ENCODE data around the gene EXOG.

DNA sequence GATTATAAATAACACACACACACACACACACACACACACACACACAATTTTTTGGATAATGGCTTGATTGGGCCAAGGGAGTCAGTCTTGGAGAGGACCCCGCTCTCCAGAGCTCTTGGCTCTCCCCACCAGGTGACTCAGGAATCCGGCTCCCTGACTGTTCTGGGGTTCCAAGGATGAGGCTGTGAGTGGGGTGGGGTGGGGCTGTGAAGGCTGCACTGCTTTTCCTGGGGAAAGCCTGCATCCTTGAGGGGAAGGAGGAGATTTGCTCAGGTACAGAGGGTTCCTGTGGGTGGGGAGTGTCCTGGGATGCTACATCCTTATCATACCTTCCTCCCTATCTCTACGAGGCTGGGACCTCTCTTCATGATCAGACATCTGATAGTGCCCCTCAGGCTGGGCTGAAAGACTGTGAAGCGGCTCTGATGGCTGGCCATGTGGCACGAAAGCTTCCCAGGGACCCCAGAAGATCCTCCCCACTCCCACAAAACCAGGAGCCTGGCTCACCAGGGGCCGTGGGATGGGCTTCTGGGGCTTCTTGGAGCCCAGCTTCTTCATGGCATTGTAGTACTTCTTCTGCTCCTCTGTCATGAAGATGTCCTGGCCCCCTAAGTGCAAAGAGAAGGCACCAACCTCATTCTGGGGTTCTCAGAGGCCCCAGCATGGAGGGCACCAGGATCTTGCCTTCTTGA lies 59.2 kb downstream of the EXOG start:
- TF ChIP-seq POLR2A (IDR thresholded peaks at IDR 0.05) = no peak
- TF ChIP-seq, protein P1, sequence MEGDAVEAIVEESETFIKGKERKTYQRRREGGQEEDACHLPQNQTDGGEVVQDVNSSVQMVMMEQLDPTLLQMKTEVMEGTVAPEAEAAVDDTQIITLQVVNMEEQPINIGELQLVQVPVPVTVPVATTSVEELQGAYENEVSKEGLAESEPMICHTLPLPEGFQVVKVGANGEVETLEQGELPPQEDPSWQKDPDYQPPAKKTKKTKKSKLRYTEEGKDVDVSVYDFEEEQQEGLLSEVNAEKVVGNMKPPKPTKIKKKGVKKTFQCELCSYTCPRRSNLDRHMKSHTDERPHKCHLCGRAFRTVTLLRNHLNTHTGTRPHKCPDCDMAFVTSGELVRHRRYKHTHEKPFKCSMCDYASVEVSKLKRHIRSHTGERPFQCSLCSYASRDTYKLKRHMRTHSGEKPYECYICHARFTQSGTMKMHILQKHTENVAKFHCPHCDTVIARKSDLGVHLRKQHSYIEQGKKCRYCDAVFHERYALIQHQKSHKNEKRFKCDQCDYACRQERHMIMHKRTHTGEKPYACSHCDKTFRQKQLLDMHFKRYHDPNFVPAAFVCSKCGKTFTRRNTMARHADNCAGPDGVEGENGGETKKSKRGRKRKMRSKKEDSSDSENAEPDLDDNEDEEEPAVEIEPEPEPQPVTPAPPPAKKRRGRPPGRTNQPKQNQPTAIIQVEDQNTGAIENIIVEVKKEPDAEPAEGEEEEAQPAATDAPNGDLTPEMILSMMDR (IDR thresholded peaks at IDR 0.05) = no peak
